ENCODE results near the gene LEMD2. TPM values are rescaled to one million over a fixed set of nuclear protein-coding genes. Genes with fewer than 3 reads are reported as not detected.

LEMD2 gene
- total RNA-seq, 1 experiment from 2014 or later = 62.9 TPM

GRCh38 chr6:33731035-33731434, 57.9 kb downstream of the LEMD2 start (continued):
- TF ChIP-seq ZNF532 (CRISPR knock-in tag; IDR thresholded peaks at IDR 0.05; ENCODE audit: borderline replicate concordance) (no peak), ELF4 (CRISPR knock-in tag; IDR thresholded peaks at IDR 0.05; ENCODE audit: low read depth) (no peak), ZNF396 (CRISPR knock-in tag; IDR thresholded peaks at IDR 0.05; ENCODE audit: borderline replicate concordance) (no peak)

- H3K4me1 Mint-ChIP-seq = peaks cover 5% of the 10 kb centered on the region
- no peak for DNase-seq (ENCODE audit: low spot score)
- POLR2A ChIA-PET = no interaction called here
- H3K4me3 Mint-ChIP-seq = no peak overlapping the region
- TF ChIP-seq ZSCAN18 (CRISPR knock-in tag; IDR thresholded peaks at IDR 0.05) (no peak), ATF1 (CRISPR knock-in tag; IDR thresholded peaks at IDR 0.05) (no peak), ZNF138 (CRISPR knock-in tag; conservative IDR thresholded peaks at IDR 0.05) (no peak), E2F1 (CRISPR knock-in tag; IDR thresholded peaks at IDR 0.05) (no peak), PRRX2 (CRISPR knock-in tag; IDR thresholded peaks at IDR 0.05) (no peak), IRF1 (CRISPR knock-in tag; IDR thresholded peaks at IDR 0.05) (no peak), E2F4 (CRISPR knock-in tag; IDR thresholded peaks at IDR 0.05; ENCODE audit: borderline replicate concordance, low read depth) (no peak), CDX4 (CRISPR knock-in tag; IDR thresholded peaks at IDR 0.05; ENCODE audit: borderline replicate concordance) (no peak)
- no peaks in the 10 kb centered on the region for H3K9me3 Mint-ChIP-seq
- no peaks in the 10 kb centered on the region for H3K27me3 Mint-ChIP-seq (ENCODE audit: low read depth)
- no peak for ATAC-seq
- CTCF ChIA-PET = no interaction called here
- no peaks in the 10 kb centered on the region for H3K36me3 Mint-ChIP-seq
- H3K27ac Mint-ChIP-seq = no peak overlapping the region
Measured at GRCh38 chr6:33730611-33731010, 58.3 kb downstream of the LEMD2 start.

- ATAC-seq = no peak
- DNase-seq (ENCODE audit: low spot score) = no peak
- Mint-ChIP-seq H3K4me3 (no peak overlapping the region), H3K27ac (no peak overlapping the region), H3K9me3 (no peaks in the 10 kb centered on the region), H3K4me1 (peaks cover 18% of the 10 kb centered on the region), H3K36me3 (no peaks in the 10 kb centered on the region), H3K27me3 (ENCODE audit: low read depth) (no peaks in the 10 kb centered on the region)
- no peak for TF ChIP-seq NR3C1 (CRISPR knock-in tag; conservative IDR thresholded peaks at IDR 0.05; ENCODE audit: low read depth)
- no peak for TF ChIP-seq ZNF281 (CRISPR knock-in tag; IDR thresholded peaks at IDR 0.05)
- TF ChIP-seq EMX1 (CRISPR knock-in tag; IDR thresholded peaks at IDR 0.05) = no peak
- ChIA-PET POLR2A (no interaction called here), CTCF (interaction anchor here (1.1 kb wide), 2 partner anchors 14 to 43 kb away, joined by 3 to 4 read pairs; no protein-coding TSS in a partner anchor)
Measured at GRCh38 chr6:33729059-33729458, 59.9 kb downstream of the LEMD2 start.

All from WTC11 (cell line).